Measurements from ENCODE around the gene SNAP29. TPM values are rescaled to one million over a fixed set of nuclear protein-coding genes. Genes with fewer than 3 reads are reported as not detected.

SNAP29 gene
- total and polyA plus RNA-seq, 12 donors, result 15.1 to 76.5 (median 24.7) TPM

DNA sequence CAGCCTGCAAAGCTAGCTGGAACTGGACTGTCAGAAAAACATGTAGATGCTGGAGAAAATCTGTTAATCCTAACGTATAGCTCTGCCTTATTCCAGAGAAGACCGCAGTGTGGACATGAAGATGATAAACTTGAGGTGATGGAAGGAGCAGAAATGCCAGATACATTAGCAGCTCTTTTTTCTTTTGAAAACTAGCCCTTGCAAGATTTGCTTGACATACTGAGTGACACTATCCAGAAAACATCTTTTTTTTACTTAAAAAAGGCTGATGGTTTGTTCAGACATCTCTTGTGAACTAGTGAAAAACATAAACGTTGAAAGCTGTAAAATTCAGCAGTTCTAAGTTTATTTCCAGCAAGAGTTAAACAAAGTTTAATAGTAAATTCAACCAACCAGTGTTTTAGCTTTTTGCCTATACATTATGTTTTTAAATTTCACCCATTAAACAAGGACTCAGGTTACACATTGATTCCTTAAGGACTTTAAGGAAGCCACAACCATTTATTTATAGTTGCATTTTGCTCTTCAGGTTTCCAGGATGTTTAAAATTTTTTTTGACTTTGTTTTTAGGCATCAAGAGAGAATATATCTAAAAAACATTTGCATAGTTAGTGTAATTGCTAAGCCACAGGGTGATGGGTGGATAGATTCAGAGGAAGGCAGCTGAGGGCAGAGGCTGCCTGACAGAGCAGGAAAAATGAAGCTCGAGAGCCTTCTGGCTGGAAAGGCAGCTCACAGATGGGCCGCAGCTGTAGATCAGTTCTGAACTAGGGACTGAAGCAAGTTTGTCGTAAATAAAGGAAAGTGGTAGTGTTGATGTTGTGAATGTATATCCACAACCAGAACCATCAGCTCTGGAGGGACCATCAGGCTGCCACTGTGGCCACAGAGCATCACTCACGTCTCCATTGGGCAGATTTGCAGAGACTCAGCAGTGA, 9.5 kb downstream of the SNAP29 start:
- Histone ChIP-seq H3K27me3 (no peaks in the 10 kb centered on the region), H3K27ac (peak overlapping the region in 3 of 5 donors; percentile 20 to 93 (median 86)), H3K9me3 (replicated peaks in 1 of 3) (no peaks in the 10 kb centered on the region), H3K36me3 (replicated peaks in 1 of 2) (peaks cover 0 to 22% of the 10 kb centered on the region in 2 donors), H3K4me3 (no peak overlapping the region), H3K4me1 (replicated peaks in 1 of 2) (peaks cover 13 to 40% of the 10 kb centered on the region in 2 donors)
- 76 to 83% (median 80%) methylated on average over 5 to 7 of the region's 7 CpGs for WGBS, 4 donors
- intact Hi-C loops (cut with DNase I), result loop anchor here in 1 of 2 donors (10.0 kb wide), 1 partner anchor 63 kb away; no protein-coding TSS in a partner anchor
- DNase-seq, result no peak
- TF ChIP-seq, protein P1, sequence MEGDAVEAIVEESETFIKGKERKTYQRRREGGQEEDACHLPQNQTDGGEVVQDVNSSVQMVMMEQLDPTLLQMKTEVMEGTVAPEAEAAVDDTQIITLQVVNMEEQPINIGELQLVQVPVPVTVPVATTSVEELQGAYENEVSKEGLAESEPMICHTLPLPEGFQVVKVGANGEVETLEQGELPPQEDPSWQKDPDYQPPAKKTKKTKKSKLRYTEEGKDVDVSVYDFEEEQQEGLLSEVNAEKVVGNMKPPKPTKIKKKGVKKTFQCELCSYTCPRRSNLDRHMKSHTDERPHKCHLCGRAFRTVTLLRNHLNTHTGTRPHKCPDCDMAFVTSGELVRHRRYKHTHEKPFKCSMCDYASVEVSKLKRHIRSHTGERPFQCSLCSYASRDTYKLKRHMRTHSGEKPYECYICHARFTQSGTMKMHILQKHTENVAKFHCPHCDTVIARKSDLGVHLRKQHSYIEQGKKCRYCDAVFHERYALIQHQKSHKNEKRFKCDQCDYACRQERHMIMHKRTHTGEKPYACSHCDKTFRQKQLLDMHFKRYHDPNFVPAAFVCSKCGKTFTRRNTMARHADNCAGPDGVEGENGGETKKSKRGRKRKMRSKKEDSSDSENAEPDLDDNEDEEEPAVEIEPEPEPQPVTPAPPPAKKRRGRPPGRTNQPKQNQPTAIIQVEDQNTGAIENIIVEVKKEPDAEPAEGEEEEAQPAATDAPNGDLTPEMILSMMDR (IDR thresholded peaks at IDR 0.05), result no peak

DNA sequence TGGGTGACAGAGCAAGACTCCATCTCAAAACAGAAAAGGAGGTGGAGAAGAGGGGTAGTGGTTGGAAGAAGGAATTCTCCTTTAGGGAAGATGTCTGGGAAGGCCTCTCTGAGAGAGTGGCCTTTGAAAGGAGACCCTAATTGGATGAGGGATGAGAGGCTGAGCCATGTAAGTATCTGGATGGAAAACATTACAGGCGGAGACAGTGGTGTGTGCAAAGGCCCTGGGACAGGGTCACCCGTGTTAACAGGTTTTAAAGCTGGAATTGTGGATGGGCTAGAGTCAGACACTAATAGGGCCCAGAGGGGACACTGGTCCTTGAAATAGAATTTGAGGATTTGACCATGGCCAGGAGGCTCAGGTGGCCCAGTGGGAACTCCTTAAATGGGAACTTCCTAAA, 10.4 kb downstream of the SNAP29 start:
- no peak overlapping the region for H3K4me3 ChIP-seq
- H3K4me1 ChIP-seq (replicated peaks in 1 of 2), result peaks cover 16 to 40% of the 10 kb centered on the region in 2 donors
- TF ChIP-seq POLR2A (IDR thresholded peaks at IDR 0.05), result no peak
- TF ChIP-seq, protein P1 (IDR thresholded peaks at IDR 0.05), result no peak
- DNase-seq, result no peak
- intact Hi-C loops (cut with DNase I), result loop anchor here in 1 of 2 donors (10.0 kb wide), 1 partner anchor 64 kb away; no protein-coding TSS in a partner anchor
- 94 to 100% (median 99%) methylated on average over 2 of the region's 2 CpGs for WGBS, 4 donors
- H3K27me3 ChIP-seq, result no peaks in the 10 kb centered on the region
- peaks cover 0 to 25% of the 10 kb centered on the region in 2 donors for H3K36me3 ChIP-seq (replicated peaks in 1 of 2)
- H3K27ac ChIP-seq, result no peak overlapping the region
- no peaks in the 10 kb centered on the region for H3K9me3 ChIP-seq (replicated peaks in 1 of 3)

DNA sequence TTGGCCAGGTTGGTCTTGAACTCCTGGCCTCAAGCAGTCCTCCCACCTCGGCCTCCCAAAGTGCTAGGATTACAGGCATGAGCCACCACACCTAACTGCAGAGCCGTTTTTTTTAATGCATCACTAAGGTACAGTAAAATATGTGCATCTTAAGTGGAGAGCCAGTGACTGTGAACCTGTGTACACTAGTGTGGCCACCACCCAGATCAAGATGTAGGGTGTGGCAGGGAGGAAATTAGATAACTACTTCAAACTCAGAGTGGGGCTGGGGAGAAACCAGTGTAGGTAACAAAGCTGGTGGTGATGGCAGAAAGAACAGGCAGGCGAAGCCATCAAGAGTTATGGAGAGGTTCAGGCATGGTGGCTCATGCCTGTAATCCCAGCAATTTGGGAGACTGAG, 14.4 kb downstream of the SNAP29 start:
- WGBS, 4 donors, result 91 to 97% (median 96%) methylated on average over 3 of the region's 3 CpGs
- TF ChIP-seq POLR2A (IDR thresholded peaks at IDR 0.05), result no peak
- TF ChIP-seq, protein P1 (IDR thresholded peaks at IDR 0.05), result no peak
- H3K27ac ChIP-seq, result no peak overlapping the region
- H3K36me3 ChIP-seq (replicated peaks in 1 of 2), result peaks cover 0 to 25% of the 10 kb centered on the region in 2 donors
- no peak overlapping the region for H3K4me3 ChIP-seq
- no peaks in the 10 kb centered on the region for H3K27me3 ChIP-seq
- no peaks in the 10 kb centered on the region for H3K9me3 ChIP-seq (replicated peaks in 1 of 3)
- no peak for DNase-seq
- intact Hi-C loops (cut with DNase I), result no loop called here
- peaks cover 4 to 7% of the 10 kb centered on the region in 2 donors for H3K4me1 ChIP-seq (replicated peaks in 1 of 2)

DNA sequence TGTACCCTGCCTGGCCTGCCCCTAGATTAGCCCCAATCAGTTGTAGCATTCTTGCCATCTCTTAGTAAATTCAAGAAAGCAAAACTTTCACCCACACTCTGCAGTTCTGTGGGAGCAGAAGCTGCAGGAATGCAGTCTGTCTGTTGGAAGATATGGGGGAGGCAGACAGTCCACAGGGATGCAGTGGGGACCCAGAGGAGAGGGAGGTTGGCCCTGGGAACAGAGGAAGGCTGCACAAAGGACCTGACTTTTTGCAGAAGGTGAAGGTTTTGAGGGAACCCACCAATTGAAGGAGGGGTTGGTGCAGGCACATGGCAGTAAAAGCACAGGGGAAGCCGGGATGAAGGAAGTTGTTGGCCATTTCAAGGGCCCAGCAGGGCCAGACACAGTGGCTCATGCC, 16.5 kb downstream of the SNAP29 start:
- Histone ChIP-seq H3K27me3 (no peaks in the 10 kb centered on the region), H3K4me3 (no peak overlapping the region), H3K36me3 (replicated peaks in 1 of 2) (peaks cover 0 to 22% of the 10 kb centered on the region in 2 donors), H3K9me3 (replicated peaks in 1 of 3) (no peaks in the 10 kb centered on the region), H3K27ac (no peak overlapping the region), H3K4me1 (replicated peaks in 1 of 2) (peaks cover 0 to 4% of the 10 kb centered on the region in 2 donors)
- TF ChIP-seq, protein P1 (IDR thresholded peaks at IDR 0.05), result no peak
- TF ChIP-seq POLR2A (IDR thresholded peaks at IDR 0.05), result no peak
- intact Hi-C loops (cut with DNase I), result no loop called here
- no peak for DNase-seq
- WGBS, 4 donors, result 82 to 95% (median 88%) methylated on average over 1 of the region's 1 CpG
